Trophoblast cell (in vitro differentiated cells and primary cell): ENCODE results near the gene PRKN.

ENCODE experiments used
- DNase-seq, 2 donors: peaks; one replicate each; pipeline ENCODE4 v3.0.0-alpha.2; 2016
- H2AFZ ChIP-seq: 2 replicates; pipeline ENCODE4 v1.6.1; 2013; ENCODE audit warnings: low read length, moderate library complexity, mild to moderate bottlenecking; ENCODE audit not compliant: insufficient read depth, poor library complexity
- H2AK5ac ChIP-seq: 2 replicates; pipeline ENCODE4 v1.6.1; 2013; ENCODE audit warnings: mild to moderate bottlenecking, low read length
- H2BK120ac ChIP-seq: 2 replicates; pipeline ENCODE4 v1.6.1; 2013; ENCODE audit warnings: low read length, mild to moderate bottlenecking, moderate library complexity; ENCODE audit not compliant: insufficient read depth, poor library complexity
- H2BK12ac ChIP-seq: 2 replicates; pipeline ENCODE4 v1.6.1; 2013; ENCODE audit warnings: mild to moderate bottlenecking, low read length, moderate library complexity
- H2BK5ac ChIP-seq: 2 replicates; pipeline ENCODE4 v1.6.1; 2013; ENCODE audit warnings: low read length, low read depth, moderate library complexity, mild to moderate bottlenecking; ENCODE audit not compliant: poor library complexity
- H3K14ac ChIP-seq: 2 replicates; pipeline ENCODE4 v1.6.1; 2013; ENCODE audit warnings: mild to moderate bottlenecking, low read length
- H3K18ac ChIP-seq: 2 replicates; pipeline ENCODE4 v1.6.1; 2013; ENCODE audit warnings: mild to moderate bottlenecking, low read length
- H3K23ac ChIP-seq: 2 replicates; pipeline ENCODE4 v1.6.1; 2013; ENCODE audit warnings: low read length
- H3K27ac ChIP-seq: 2 replicates; pipeline ENCODE4 v1.5.1; 2013; ENCODE audit warnings: low read depth, mild to moderate bottlenecking, inconsistent platforms, low read length, moderate library complexity
- H3K27me3 ChIP-seq: 2 replicates; pipeline ENCODE4 v1.6.1; 2013; ENCODE audit warnings: inconsistent platforms, mild to moderate bottlenecking, low read length, moderate library complexity; ENCODE audit not compliant: insufficient read depth
- H3K36me3 ChIP-seq, 2 experiments: 1 replicate in 1 of 2; 2 replicates in 1 of 2; pipeline ENCODE4 v1.6.1; 2013; ENCODE audit warnings: low read length in 2 of 2, mild to moderate bottlenecking in 2 of 2, moderate library complexity in 1 of 2; ENCODE audit not compliant: insufficient read depth in 2 of 2, control insufficient read depth in 1 of 2
- H3K4ac ChIP-seq: 2 replicates; pipeline ENCODE4 v1.6.1; 2013; ENCODE audit warnings: low read depth, mild to moderate bottlenecking, low read length, moderate library complexity
- H3K4me1 ChIP-seq, 2 experiments: 1 replicate in 1 of 2; 2 replicates in 1 of 2; pipeline ENCODE4 v1.6.1; 2013; ENCODE audit warnings: low read length in 2 of 2, mild to moderate bottlenecking in 2 of 2, moderate library complexity in 1 of 2; ENCODE audit not compliant: insufficient read depth in 2 of 2, control insufficient read depth in 1 of 2
- H3K4me2 ChIP-seq: 2 replicates; pipeline ENCODE4 v1.6.1; 2013; ENCODE audit warnings: inconsistent platforms, mild to moderate bottlenecking, low read length, moderate library complexity
- H3K4me3 ChIP-seq: 2 replicates; pipeline ENCODE4 v1.5.1; 2013; ENCODE audit warnings: mild to moderate bottlenecking, low read depth, low read length, inconsistent platforms
- H3K79me1 ChIP-seq: one replicate; pipeline ENCODE4 v1.6.1; 2013; ENCODE audit warnings: low read length
- H3K79me2 ChIP-seq: 2 replicates; pipeline ENCODE4 v1.6.1; 2013; ENCODE audit warnings: low read length, mild to moderate bottlenecking; ENCODE audit not compliant: control insufficient read depth, insufficient read depth, poor library complexity
- H3K9ac ChIP-seq: 2 replicates; pipeline ENCODE4 v1.6.1; 2013; ENCODE audit warnings: mild to moderate bottlenecking, low read length
- H3K9me3 ChIP-seq: 2 replicates; pipeline ENCODE4 v1.6.1; 2013; ENCODE audit warnings: low read depth, mild to moderate bottlenecking, control low read depth, inconsistent platforms, low read length; ENCODE audit not compliant: insufficient read depth
- H4K12ac ChIP-seq: 2 replicates; pipeline ENCODE4 v1.6.1; 2013; ENCODE audit warnings: low read depth, mild to moderate bottlenecking, low read length, moderate library complexity
- H4K8ac ChIP-seq: 2 replicates; pipeline ENCODE4 v1.6.1; 2013; ENCODE audit warnings: low read depth, mild to moderate bottlenecking, low read length, moderate library complexity
- H4K91ac ChIP-seq: one replicate; pipeline ENCODE4 v1.6.1; 2013; ENCODE audit warnings: low read depth, mild to moderate bottlenecking, low read length, moderate library complexity
- WGBS: extraction: QIAGEN DNeasy Blood & Tissue Kit; methylation state at CpG from one replicate; pipeline ENCODE4 v1.1.7; 2013; ENCODE audit warnings: missing lambda C conversion rate; ENCODE audit not compliant: insufficient read length, insufficient coverage; ENCODE audit errors: extremely low coverage; 5-methylcytosine and 5-hydroxymethylcytosine counted together

Gene PRKN

GRCh38 chr6:161356167-161356854, 1371.3 kb downstream of the PRKN start:
- Histone ChIP-seq H2BK5ac (no peak overlapping the region), H2AK5ac (no peak overlapping the region), H3K79me1 (no peaks in the 10 kb centered on the region), H4K12ac (no peak overlapping the region), H2BK12ac (no peak overlapping the region), H4K8ac (no peak overlapping the region), H3K4me2 (no peak overlapping the region), H2AFZ (no peak overlapping the region), H3K4ac (no peak overlapping the region), H3K23ac (no peak overlapping the region), H3K9ac (no peak overlapping the region), H3K27me3 (no peaks in the 10 kb centered on the region), H3K9me3 (no peaks in the 10 kb centered on the region), H3K27ac (no peak overlapping the region), H3K4me1 (peaks cover 0 to 7% of the 10 kb centered on the region in 2 experiments), H3K18ac (no peak overlapping the region), H3K4me3 (no peak overlapping the region), H3K36me3 (peaks cover 0 to 2% of the 10 kb centered on the region in 2 experiments), H2BK120ac (no peak overlapping the region), H3K79me2 (no peaks in the 10 kb centered on the region), H4K91ac (no peak overlapping the region), H3K14ac (no peak overlapping the region)
- no peak for DNase-seq
- no CpG with 5 or more reads among the region's 21 CpGs for WGBS

GRCh38 chr6:161355696-161356095, 1371.9 kb downstream of the PRKN start:
- Histone ChIP-seq H3K4me1 (peaks cover 0 to 7% of the 10 kb centered on the region in 2 experiments), H2BK12ac (no peak overlapping the region), H3K79me1 (no peaks in the 10 kb centered on the region), H4K8ac (no peak overlapping the region), H3K9me3 (no peaks in the 10 kb centered on the region), H2AFZ (no peak overlapping the region), H3K27me3 (no peaks in the 10 kb centered on the region), H3K79me2 (no peaks in the 10 kb centered on the region), H3K36me3 (peaks cover 0 to 2% of the 10 kb centered on the region in 2 experiments), H3K27ac (no peak overlapping the region), H3K9ac (no peak overlapping the region), H3K18ac (no peak overlapping the region), H3K14ac (no peak overlapping the region), H2BK120ac (no peak overlapping the region), H4K91ac (no peak overlapping the region), H4K12ac (no peak overlapping the region), H2AK5ac (no peak overlapping the region), H2BK5ac (no peak overlapping the region), H3K4me2 (no peak overlapping the region), H3K4me3 (no peak overlapping the region), H3K23ac (no peak overlapping the region), H3K4ac (no peak overlapping the region)
- DNase-seq = no peak
- WGBS = no CpG with 5 or more reads among the region's 10 CpGs

GRCh38 chr6:161354956-161355355, 1372.6 kb downstream of the PRKN start:
- Histone ChIP-seq H3K14ac (no peak overlapping the region), H3K4me3 (no peak overlapping the region)
- no CpG with 5 or more reads among the region's 13 CpGs for WGBS

GRCh38 chr6:161354276-161354840, 1373.2 kb downstream of the PRKN start:
- no peaks in the 10 kb centered on the region for H3K27me3 ChIP-seq
- no peak overlapping the region for H4K12ac ChIP-seq
- WGBS = no CpG with 5 or more reads among the region's 12 CpGs
- DNase-seq = peak in 1 of 2 donors; percentile 67
- no peak overlapping the region for H4K8ac ChIP-seq
- peaks cover 0 to 7% of the 10 kb centered on the region in 2 experiments for H3K4me1 ChIP-seq
- H2AK5ac ChIP-seq = no peak overlapping the region
- no peak overlapping the region for H2BK12ac ChIP-seq
- H3K79me1 ChIP-seq = no peaks in the 10 kb centered on the region
- H2BK5ac ChIP-seq = no peak overlapping the region
- no peak overlapping the region for H2BK120ac ChIP-seq
- H3K4me2 ChIP-seq = no peak overlapping the region
- no peaks in the 10 kb centered on the region for H3K9me3 ChIP-seq
- no peak overlapping the region for H4K91ac ChIP-seq
- H3K14ac ChIP-seq = no peak overlapping the region
- no peak overlapping the region for H3K9ac ChIP-seq
- no peak overlapping the region for H3K4me3 ChIP-seq
- H3K36me3 ChIP-seq = peaks cover 0 to 2% of the 10 kb centered on the region in 2 experiments
- H3K23ac ChIP-seq = no peak overlapping the region
- no peak overlapping the region for H3K18ac ChIP-seq
- H3K27ac ChIP-seq = no peak overlapping the region
- H3K79me2 ChIP-seq = no peaks in the 10 kb centered on the region
- no peak overlapping the region for H3K4ac ChIP-seq
- H2AFZ ChIP-seq = no peak overlapping the region

More at GRCh38 chr6:161354956-161355355, 1372.6 kb downstream of the PRKN start:
- no peaks in the 10 kb centered on the region for H3K9me3 ChIP-seq
- peaks cover 0 to 2% of the 10 kb centered on the region in 2 experiments for H3K36me3 ChIP-seq
- no peak overlapping the region for H3K9ac ChIP-seq
- no peak overlapping the region for H3K27ac ChIP-seq
- H4K12ac ChIP-seq = no peak overlapping the region
- H3K79me2 ChIP-seq = no peaks in the 10 kb centered on the region
- no peak overlapping the region for H2AK5ac ChIP-seq
- H3K4me2 ChIP-seq = no peak overlapping the region
- no peak overlapping the region for H2BK12ac ChIP-seq
- H3K4me1 ChIP-seq = peaks cover 0 to 7% of the 10 kb centered on the region in 2 experiments
- no peak overlapping the region for H3K18ac ChIP-seq
- DNase-seq = no peak
- no peak overlapping the region for H4K91ac ChIP-seq
- no peak overlapping the region for H3K23ac ChIP-seq
- H3K79me1 ChIP-seq = no peaks in the 10 kb centered on the region
- no peak overlapping the region for H2BK120ac ChIP-seq
- no peak overlapping the region for H3K4ac ChIP-seq
- H3K27me3 ChIP-seq = no peaks in the 10 kb centered on the region
- no peak overlapping the region for H2AFZ ChIP-seq
- no peak overlapping the region for H4K8ac ChIP-seq
- H2BK5ac ChIP-seq = no peak overlapping the region
